Fibroblast of skin of left quadriceps (primary cell): Measurements from ENCODE around the gene RNF144A.

Experiments
- DNase-seq, 2 experiments: peaks; one replicate each; pipeline ENCODE4 v3.0.0-alpha.2; 2013; ENCODE audit warnings: low read depth in 2 of 2

The RNF144A gene

GRCh38 chr2:6947929-6948676 lies 30.9 kb downstream of the RNF144A start:
- no peak for DNase-seq

GRCh38 chr2:6948677-6949351 lies 31.6 kb downstream of the RNF144A start:
- DNase-seq = peak; percentile 61 to 62

- no peak for DNase-seq
Measured at GRCh38 chr2:6951046-6951445, 33.8 kb downstream of the RNF144A start.

- DNase-seq = peak; percentile 46 to 60
Measured at GRCh38 chr2:6952101-6952500, 34.9 kb downstream of the RNF144A start.

- DNase-seq = no peak
Measured at GRCh38 chr2:6954586-6954985, 37.4 kb downstream of the RNF144A start.

- DNase-seq = no peak
Measured at GRCh38 chr2:6955511-6956136, 38.4 kb downstream of the RNF144A start.

- no peak for DNase-seq
Measured at GRCh38 chr2:6956566-6956965, 39.4 kb downstream of the RNF144A start.

GRCh38 chr2:6957031-6957714 lies 40.0 kb downstream of the RNF144A start:
- DNase-seq = no peak

- no peak for DNase-seq
Measured at GRCh38 chr2:6957910-6958615, 40.9 kb downstream of the RNF144A start.

GRCh38 chr2:6958616-6959235 lies 41.5 kb downstream of the RNF144A start:
- DNase-seq = no peak

GRCh38 chr2:6959751-6960150 lies 42.5 kb downstream of the RNF144A start:
- no peak for DNase-seq

- DNase-seq = no peak
Measured at GRCh38 chr2:6960659-6961058, 43.4 kb downstream of the RNF144A start.

- no peak for DNase-seq
Measured at GRCh38 chr2:6963727-6964126, 46.5 kb downstream of the RNF144A start.

GRCh38 chr2:6965071-6965795 lies 48.0 kb downstream of the RNF144A start:
- DNase-seq = no peak

- no peak for DNase-seq
Measured at GRCh38 chr2:6966446-6966940, 49.3 kb downstream of the RNF144A start.

GRCh38 chr2:6967301-6967700 lies 50.1 kb downstream of the RNF144A start:
- no peak for DNase-seq

GRCh38 chr2:6968319-6969100 lies 51.3 kb downstream of the RNF144A start:
- peak in 1 of 2 experiments; percentile 12 for DNase-seq

GRCh38 chr2:6970551-6970950 lies 53.3 kb downstream of the RNF144A start:
- DNase-seq = no peak

GRCh38 chr2:6970976-6971480 lies 53.8 kb downstream of the RNF144A start:
- no peak for DNase-seq
